ENCODE measurements around the gene CYP11A1.

The CYP11A1 gene

DNA sequence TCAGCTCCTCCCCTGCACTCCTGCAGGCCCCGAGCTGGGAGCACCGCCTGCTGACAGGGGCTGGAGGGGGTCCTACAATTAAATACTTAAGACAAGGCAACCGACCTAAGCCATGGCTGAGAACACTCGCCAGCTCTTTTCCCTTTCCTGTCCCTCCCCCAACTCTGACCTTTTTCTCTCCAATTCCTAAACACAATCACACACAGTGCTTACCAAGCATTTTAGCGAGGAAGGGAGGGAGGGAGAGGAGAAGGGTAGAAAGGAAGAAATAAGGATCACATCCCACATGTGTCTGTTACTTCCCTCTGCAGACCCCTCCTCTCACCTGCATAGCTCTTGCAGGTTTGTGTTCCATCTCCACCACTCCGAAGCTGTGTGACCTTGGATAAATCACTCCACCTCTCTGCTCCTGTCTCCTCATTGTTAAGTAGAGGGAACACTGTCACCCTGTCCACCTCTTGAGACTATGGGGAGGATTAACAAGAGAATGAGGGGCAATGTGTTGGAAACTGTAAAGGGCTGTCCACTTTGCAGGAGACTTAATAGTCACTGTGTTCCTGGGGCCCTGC is 63.6 kb downstream of the CYP11A1 start:
- Histone ChIP-seq H3K9me3 (no peaks in the 10 kb centered on the region), H3K4me1 (ENCODE audit: control insufficient read depth in 1 of 2, insufficient read depth in 1 of 2, low read depth in 1 of 2, low read length in 1 of 2) (no peaks in the 10 kb centered on the region), H3K36me3 (no peaks in the 10 kb centered on the region), H3K27me3 (peaks cover 79% of the 10 kb centered on the region), H3K27ac (no peak overlapping the region), H3K4me3 (ENCODE audit: low read depth in 1 of 2, low read length in 1 of 2) (no peak overlapping the region)
- TF ChIP-seq, protein P1, sequence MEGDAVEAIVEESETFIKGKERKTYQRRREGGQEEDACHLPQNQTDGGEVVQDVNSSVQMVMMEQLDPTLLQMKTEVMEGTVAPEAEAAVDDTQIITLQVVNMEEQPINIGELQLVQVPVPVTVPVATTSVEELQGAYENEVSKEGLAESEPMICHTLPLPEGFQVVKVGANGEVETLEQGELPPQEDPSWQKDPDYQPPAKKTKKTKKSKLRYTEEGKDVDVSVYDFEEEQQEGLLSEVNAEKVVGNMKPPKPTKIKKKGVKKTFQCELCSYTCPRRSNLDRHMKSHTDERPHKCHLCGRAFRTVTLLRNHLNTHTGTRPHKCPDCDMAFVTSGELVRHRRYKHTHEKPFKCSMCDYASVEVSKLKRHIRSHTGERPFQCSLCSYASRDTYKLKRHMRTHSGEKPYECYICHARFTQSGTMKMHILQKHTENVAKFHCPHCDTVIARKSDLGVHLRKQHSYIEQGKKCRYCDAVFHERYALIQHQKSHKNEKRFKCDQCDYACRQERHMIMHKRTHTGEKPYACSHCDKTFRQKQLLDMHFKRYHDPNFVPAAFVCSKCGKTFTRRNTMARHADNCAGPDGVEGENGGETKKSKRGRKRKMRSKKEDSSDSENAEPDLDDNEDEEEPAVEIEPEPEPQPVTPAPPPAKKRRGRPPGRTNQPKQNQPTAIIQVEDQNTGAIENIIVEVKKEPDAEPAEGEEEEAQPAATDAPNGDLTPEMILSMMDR (IDR thresholded peaks at IDR 0.05) = no peak

DNA sequence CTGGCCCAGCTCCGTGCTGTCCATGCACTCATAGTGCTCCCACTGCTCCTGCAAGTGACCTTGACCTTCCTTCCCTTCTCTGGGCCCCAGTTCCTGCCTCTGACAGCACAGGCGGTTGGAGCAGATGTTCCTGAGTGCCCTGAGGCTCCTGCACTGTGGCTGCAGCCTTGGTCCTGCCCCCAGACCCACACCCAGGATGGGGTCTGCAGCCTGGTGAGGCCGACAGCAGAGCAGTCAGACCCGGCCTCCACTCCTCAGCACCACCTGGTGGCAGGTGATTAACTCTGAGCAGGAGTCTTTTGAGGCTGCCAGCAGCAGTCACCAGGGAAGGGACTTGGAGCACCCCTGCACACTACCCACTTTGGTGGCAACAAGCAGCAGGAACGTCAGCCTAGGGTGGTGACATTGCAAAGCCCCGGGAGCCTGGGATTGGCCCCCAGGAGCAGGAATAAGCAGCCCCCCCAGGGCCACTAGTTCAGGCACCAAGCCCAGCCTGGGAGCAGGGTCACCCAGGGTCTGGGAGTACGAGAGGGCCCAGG is 64.6 kb downstream of the CYP11A1 start:
- Histone ChIP-seq H3K4me3 (ENCODE audit: low read depth in 1 of 2, low read length in 1 of 2) (no peak overlapping the region), H3K27me3 (peaks cover 75% of the 10 kb centered on the region), H3K4me1 (ENCODE audit: control insufficient read depth in 1 of 2, insufficient read depth in 1 of 2, low read depth in 1 of 2, low read length in 1 of 2) (no peaks in the 10 kb centered on the region), H3K27ac (no peak overlapping the region), H3K9me3 (no peaks in the 10 kb centered on the region), H3K36me3 (no peaks in the 10 kb centered on the region)
- TF ChIP-seq, protein P1 (IDR thresholded peaks at IDR 0.05) = no peak

DNA sequence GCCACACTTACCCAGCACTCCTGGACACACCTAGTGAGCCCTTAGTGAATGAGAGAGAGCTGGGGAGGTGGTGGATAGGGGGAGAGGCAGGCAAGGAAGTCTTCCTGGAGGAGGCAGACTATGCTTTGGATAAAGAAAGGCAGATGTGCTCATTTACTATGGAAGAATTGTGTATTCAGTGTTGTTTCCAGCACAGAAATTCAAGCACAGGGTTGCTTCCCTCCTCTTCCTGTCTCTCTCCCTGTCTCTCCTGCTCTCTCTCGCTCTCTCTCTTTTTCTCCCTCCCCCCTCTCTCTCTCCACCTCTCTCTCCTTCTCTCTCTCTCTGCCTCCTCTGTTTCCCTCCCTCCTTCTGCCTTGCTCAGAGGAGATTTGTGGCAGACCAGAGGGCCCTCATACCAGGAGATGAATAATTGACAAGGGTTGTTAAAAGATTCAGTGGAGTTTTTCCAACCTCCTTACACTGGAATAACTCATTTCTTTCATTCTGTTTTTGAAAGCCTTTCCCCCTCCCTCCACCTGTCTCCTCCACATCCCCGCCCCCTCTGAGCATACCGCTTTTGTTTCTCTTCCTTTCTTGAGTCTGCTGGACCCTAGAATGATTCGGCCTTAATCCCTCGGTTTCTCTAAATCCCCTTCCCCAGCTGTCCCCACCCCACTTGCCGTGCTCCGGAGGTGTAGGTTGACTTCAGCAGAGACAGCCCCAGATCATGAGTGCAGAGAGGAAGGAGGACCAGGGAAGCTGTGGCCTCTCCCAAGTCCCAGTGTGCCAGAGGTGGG is 65.7 kb downstream of the CYP11A1 start:
- TF ChIP-seq, protein P1 (IDR thresholded peaks at IDR 0.05) = no peak
- H3K9me3 ChIP-seq = no peaks in the 10 kb centered on the region
- H3K27me3 ChIP-seq = peaks cover 75% of the 10 kb centered on the region
- H3K4me3 ChIP-seq (ENCODE audit: low read depth in 1 of 2, low read length in 1 of 2) = no peak overlapping the region
- H3K27ac ChIP-seq = no peak overlapping the region
- no peaks in the 10 kb centered on the region for H3K4me1 ChIP-seq (ENCODE audit: control insufficient read depth in 1 of 2, insufficient read depth in 1 of 2, low read depth in 1 of 2, low read length in 1 of 2)
- H3K36me3 ChIP-seq = no peaks in the 10 kb centered on the region

DNA sequence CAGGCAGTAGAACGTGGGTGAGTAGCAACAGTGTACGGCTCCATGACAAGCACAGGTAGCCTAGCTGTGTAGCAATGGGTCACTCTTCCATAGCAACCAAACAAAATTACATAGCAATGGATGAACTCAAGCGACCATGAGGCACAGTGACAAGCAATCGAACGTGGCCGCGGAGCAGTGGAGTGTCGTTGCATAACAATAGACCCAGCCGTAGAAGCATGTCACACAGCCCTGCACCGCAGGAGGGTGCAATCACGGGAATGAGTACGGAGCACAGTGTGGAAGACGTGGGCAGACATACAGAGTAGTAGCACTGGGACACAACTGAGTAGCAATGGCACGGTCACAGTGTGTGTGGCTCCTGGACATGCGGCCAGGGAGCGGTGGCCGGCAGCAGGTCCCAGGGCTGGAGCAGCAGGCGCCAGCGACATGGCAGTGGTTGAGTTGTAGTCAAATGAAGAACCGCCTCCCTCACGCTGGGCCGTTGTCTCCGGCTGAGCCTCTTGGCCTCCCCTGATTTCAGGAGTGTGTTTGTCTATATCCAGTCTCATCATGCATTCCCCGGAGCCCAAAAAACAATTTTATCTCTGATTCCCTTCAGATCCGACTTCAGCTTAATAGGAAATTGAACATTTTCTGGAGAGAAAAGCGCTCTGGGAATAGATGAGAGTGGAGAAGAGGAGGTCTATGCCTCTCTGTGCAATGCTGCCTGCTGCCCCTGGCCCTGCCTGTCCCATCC is 67.2 kb downstream of the CYP11A1 start:
- H3K9me3 ChIP-seq = no peaks in the 10 kb centered on the region
- H3K27me3 ChIP-seq = peaks cover 73% of the 10 kb centered on the region
- H3K36me3 ChIP-seq = no peaks in the 10 kb centered on the region
- H3K4me1 ChIP-seq (ENCODE audit: control insufficient read depth in 1 of 2, insufficient read depth in 1 of 2, low read depth in 1 of 2, low read length in 1 of 2) = no peaks in the 10 kb centered on the region
- H3K4me3 ChIP-seq (ENCODE audit: low read depth in 1 of 2, low read length in 1 of 2) = no peak overlapping the region
- TF ChIP-seq, protein P1 (IDR thresholded peaks at IDR 0.05) = no peak
- no peak overlapping the region for H3K27ac ChIP-seq

DNA sequence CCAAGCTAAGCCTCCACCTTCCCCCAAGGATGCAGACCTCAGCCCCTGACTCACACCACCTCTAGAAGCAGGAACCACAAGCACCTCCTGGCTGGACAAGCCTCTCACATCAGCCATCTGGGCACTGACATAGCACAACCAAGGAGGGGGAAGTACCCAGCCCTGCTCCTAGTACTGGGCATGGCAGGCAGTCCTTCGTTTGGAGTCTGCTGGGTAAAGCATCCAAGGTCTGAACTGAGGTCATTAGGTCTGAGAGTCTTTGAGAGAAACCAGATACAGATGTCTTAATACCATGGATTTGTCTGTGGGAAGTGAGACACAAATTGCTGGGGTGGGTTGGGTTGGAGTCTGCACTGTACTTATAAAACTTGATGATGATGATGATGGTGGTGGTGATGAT is 69.6 kb downstream of the CYP11A1 start:
- TF ChIP-seq, protein P1 (IDR thresholded peaks at IDR 0.05) = no peak
- Histone ChIP-seq H3K4me3 (ENCODE audit: low read depth in 1 of 2, low read length in 1 of 2) (no peak overlapping the region), H3K27ac (no peak overlapping the region), H3K36me3 (no peaks in the 10 kb centered on the region), H3K4me1 (ENCODE audit: control insufficient read depth in 1 of 2, insufficient read depth in 1 of 2, low read depth in 1 of 2, low read length in 1 of 2) (no peaks in the 10 kb centered on the region), H3K27me3 (peaks cover 55% of the 10 kb centered on the region), H3K9me3 (no peaks in the 10 kb centered on the region)
